BE2C (cell line): ENCODE results near the gene COL13A1.

Experiments
- DNase-seq: peaks from one replicate; pipeline ENCODE4 v3.0.0-alpha.2; 2020
- H3K27me3 ChIP-seq: fragments of 250-450 bp; sonication (Bioruptor Pico); 2 replicates; pipeline ENCODE4 v1.5.1; 2020; ENCODE audit warnings: mild to moderate bottlenecking
- H3K36me3 ChIP-seq: fragments of 250-450 bp; sonication (Bioruptor Pico); 2 replicates; pipeline ENCODE4 v1.5.1; 2020; ENCODE audit warnings: mild to moderate bottlenecking
- H3K4me1 ChIP-seq: fragments of 250-450 bp; sonication (Bioruptor Pico); 2 replicates; pipeline ENCODE4 v1.5.1; 2020
- H3K4me3 ChIP-seq: 2 replicates; pipeline ENCODE4 v1.5.1; 2011; ENCODE audit warnings: low read depth, low read length
- H3K9me3 ChIP-seq: fragments of 250-450 bp; sonication (Bioruptor Pico); 2 replicates; pipeline ENCODE4 v1.5.1; 2020
- TF ChIP-seq, protein P1 (sequence below): IDR thresholded peaks from 2 replicates; pipeline ENCODE4 v1.5.1; 2012; ENCODE audit warnings: mild to moderate bottlenecking, low read depth, low read length

The COL13A1 gene

DNA sequence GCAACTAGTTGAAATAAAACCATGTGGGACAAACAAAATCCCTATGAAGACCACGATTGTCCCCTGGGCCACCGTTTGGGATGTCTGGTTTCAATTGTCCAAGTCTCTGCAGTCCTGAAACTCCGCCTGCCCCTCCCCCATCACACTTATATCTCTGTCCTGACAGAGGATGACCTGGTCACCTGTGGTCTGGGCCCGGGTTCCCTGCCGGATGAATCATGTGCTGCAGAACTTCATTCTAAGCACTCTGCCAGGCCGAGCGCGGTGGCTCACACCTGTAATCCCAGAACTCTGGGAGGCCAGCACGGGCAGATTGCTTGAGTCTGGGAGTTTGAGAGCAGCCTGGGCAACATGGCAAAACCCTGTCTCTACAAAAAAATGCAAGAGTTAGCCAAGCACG, 91.1 kb downstream of the COL13A1 start:
- no peak for DNase-seq
- TF ChIP-seq, protein P1, sequence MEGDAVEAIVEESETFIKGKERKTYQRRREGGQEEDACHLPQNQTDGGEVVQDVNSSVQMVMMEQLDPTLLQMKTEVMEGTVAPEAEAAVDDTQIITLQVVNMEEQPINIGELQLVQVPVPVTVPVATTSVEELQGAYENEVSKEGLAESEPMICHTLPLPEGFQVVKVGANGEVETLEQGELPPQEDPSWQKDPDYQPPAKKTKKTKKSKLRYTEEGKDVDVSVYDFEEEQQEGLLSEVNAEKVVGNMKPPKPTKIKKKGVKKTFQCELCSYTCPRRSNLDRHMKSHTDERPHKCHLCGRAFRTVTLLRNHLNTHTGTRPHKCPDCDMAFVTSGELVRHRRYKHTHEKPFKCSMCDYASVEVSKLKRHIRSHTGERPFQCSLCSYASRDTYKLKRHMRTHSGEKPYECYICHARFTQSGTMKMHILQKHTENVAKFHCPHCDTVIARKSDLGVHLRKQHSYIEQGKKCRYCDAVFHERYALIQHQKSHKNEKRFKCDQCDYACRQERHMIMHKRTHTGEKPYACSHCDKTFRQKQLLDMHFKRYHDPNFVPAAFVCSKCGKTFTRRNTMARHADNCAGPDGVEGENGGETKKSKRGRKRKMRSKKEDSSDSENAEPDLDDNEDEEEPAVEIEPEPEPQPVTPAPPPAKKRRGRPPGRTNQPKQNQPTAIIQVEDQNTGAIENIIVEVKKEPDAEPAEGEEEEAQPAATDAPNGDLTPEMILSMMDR, result no peak
- H3K4me3 ChIP-seq, result no peak overlapping the region
- peaks cover 9% of the 10 kb centered on the region; the same call in 1 of the 2 replicates for H3K4me1 ChIP-seq
- H3K36me3 ChIP-seq, result no peaks in the 10 kb centered on the region
- no peaks in the 10 kb centered on the region for H3K27me3 ChIP-seq
- H3K9me3 ChIP-seq, result no peaks in the 10 kb centered on the region

DNA sequence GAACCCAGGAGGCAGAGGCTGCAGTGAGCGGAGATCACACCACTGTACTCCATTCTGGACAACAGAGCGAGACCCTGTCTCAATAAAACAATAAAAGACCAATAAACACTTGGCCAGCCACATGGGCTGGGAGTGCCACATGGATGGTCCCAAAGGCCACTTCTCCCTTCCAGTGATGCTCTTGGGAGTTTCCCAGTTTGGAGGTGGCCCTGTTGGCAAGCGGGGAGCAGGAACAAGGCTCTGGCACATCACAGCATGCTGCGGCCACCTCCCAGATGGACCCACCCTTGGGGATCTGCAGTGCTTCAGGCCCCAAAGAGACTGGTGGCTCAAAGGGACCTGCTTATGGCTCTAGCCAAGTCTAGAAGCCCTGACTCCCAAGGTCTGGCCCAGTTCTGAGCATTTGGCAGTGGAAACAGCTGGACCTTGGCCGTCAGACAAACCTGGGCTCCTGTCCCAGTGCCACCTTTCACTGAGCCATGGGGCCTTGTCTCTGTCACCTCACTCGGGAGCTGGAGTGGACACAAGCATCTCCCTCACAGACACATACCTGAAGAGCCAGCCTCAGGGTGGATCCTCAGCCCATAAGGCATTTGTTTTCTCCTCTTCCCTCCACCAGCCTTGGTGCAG, 91.7 kb downstream of the COL13A1 start:
- Histone ChIP-seq H3K27me3 (no peaks in the 10 kb centered on the region), H3K9me3 (no peaks in the 10 kb centered on the region), H3K4me1 (peaks cover 10% of the 10 kb centered on the region), H3K36me3 (no peaks in the 10 kb centered on the region), H3K4me3 (no peak overlapping the region)
- TF ChIP-seq, protein P1, result no peak
- no peak for DNase-seq

DNA sequence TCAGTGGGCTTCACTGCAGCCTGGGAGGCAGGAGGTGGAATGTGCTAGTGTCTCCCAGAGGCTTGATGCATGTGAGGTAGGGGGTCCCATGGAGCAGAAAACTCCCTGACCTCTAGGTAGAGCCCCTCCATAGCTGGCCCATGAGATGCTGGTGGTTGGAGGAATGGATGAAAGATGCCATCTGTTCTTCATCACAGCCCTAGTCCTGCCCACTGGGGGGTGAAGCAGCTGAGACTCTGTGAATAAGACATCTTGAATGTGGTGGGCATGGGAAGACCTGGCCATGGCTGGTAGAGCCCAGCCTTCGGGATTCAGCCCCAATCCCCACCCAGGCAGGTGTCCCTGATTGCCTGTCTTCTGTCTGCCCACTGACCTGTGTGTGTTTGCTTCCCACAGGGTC, 92.5 kb downstream of the COL13A1 start:
- TF ChIP-seq, protein P1, result no peak
- Histone ChIP-seq H3K4me3 (no peak overlapping the region), H3K9me3 (no peaks in the 10 kb centered on the region), H3K27me3 (no peaks in the 10 kb centered on the region), H3K36me3 (no peaks in the 10 kb centered on the region), H3K4me1 (peaks cover 12% of the 10 kb centered on the region)
- DNase-seq, result no peak

DNA sequence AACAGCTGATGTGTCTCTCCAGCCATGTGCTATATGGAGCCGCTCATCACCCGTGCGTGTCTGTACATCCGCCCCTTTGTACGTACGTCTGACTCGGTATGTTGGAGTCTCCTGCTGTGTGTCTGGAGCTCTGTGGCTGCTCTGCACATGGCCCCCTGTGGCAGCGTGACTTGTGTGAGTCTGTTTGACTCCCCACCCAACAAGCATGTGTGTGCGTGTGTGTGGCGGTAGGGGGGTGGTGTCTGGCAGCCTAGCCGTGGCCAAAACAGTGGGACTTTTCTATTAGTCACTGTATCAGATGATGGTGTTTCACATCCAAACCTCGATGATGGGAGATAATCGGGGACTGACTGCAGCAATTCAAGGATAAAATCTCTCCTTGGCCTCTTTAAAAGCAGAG, 94.1 kb downstream of the COL13A1 start:
- H3K4me1 ChIP-seq, result peaks cover 12% of the 10 kb centered on the region
- TF ChIP-seq, protein P1, result no peak
- no peaks in the 10 kb centered on the region for H3K27me3 ChIP-seq
- peak; percentile 65 for DNase-seq
- H3K9me3 ChIP-seq, result no peaks in the 10 kb centered on the region
- H3K4me3 ChIP-seq, result no peak overlapping the region
- H3K36me3 ChIP-seq, result no peaks in the 10 kb centered on the region

DNA sequence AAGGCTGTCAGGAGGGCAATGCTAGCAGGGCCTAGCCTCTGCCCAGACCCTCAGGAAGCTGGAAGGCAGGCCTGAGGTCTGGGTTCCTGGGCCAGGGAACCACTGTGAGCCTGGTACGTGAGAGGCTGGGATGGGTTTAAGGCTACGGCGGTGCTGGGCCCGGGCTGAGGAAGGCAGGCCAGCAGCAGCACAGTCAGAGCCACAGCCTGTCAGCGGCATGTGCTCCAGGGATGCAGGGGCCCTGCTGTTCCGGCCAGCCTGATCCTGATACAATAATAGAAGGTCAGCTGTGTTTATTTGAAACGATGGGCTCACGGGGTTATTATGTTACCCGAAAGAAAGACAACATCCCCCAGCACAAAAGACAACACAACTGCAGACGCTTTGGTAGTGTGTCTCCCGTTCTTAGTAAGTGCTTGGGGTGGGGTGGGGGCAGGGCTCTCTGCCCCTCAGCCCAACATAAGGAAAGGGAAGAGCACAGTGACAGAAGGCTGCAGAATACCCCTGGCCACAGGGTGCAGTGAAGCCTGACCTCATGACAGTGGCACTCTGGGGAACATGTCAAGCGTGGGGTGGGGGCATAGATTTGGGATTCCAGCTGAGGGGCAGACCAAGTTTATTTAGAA, 95.0 kb downstream of the COL13A1 start:
- no peaks in the 10 kb centered on the region for H3K27me3 ChIP-seq
- TF ChIP-seq, protein P1, result no peak
- H3K9me3 ChIP-seq, result no peaks in the 10 kb centered on the region
- no peak overlapping the region for H3K4me3 ChIP-seq
- H3K36me3 ChIP-seq, result no peaks in the 10 kb centered on the region
- DNase-seq, result no peak
- peaks cover 12% of the 10 kb centered on the region for H3K4me1 ChIP-seq

DNA sequence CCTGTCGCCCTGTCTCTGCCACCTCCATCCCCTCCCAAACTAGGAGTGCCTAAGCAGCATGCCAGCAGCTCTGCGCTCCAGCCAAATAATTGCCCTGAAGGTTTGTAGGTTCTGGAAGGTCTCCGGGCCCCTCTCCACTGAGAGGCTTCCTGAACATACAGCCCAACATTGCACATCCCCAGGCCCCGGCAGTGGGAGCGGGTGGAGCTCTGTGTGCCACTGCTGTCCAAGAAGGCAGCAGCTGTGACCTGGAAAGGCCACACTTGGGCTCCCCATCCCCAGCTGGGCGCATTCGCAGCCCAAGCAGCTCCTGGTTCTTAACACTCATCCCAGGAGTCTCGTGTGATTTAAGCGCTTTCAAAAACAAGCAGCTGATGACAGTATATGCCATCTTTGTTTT, 95.7 kb downstream of the COL13A1 start:
- peaks cover 15% of the 10 kb centered on the region for H3K4me1 ChIP-seq
- no peaks in the 10 kb centered on the region for H3K9me3 ChIP-seq
- no peaks in the 10 kb centered on the region for H3K27me3 ChIP-seq
- H3K36me3 ChIP-seq, result no peaks in the 10 kb centered on the region
- H3K4me3 ChIP-seq, result no peak overlapping the region
- DNase-seq, result no peak
- TF ChIP-seq, protein P1, result no peak
